Spinal cord (tissue), 10 donors: ENCODE data around the gene PGA3. TPM values are rescaled to one million over a fixed set of nuclear protein-coding genes. Genes with fewer than 3 reads are reported as not detected.
"Not testable (repeated sequence)": the region's sequence is repeated elsewhere in the genome, so short reads cannot be mapped to it uniquely, and the experiment has no call there.

Source experiments
- DNase-seq, 6 donors: peaks; one replicate each; pipeline versions ENCODE4 v3.0.0 to v3.0.0-alpha.2; 2013 to 2015; ENCODE audit warnings: low spot score in 6 of 6, low read depth in 4 of 6
- H3K27ac ChIP-seq: one replicate; pipeline ENCODE4 v1.5.1; 2013; ENCODE audit warnings: low read depth, low read length, control low read depth
- H3K27me3 ChIP-seq: one replicate; pipeline ENCODE4 v1.6.1; 2013; ENCODE audit warnings: low read length; ENCODE audit not compliant: control insufficient read depth, insufficient read depth
- H3K36me3 ChIP-seq: one replicate; pipeline ENCODE4 v1.6.1; 2013; ENCODE audit warnings: low read length; ENCODE audit not compliant: control insufficient read depth, insufficient read depth
- H3K4me1 ChIP-seq: one replicate; pipeline ENCODE4 v1.6.1; 2013; ENCODE audit warnings: low read length; ENCODE audit not compliant: control insufficient read depth, insufficient read depth
- H3K4me3 ChIP-seq: one replicate; pipeline ENCODE4 v1.5.1; 2013; ENCODE audit warnings: low read depth, low read length, control low read depth
- H3K9me3 ChIP-seq: one replicate; pipeline ENCODE4 v1.6.1; 2013; ENCODE audit warnings: low read length; ENCODE audit not compliant: control insufficient read depth, insufficient read depth
- WGBS: methylation state at CpG from one replicate; pipeline ENCODE4 v1.1.5; 2013; ENCODE audit warnings: missing lambda C conversion rate; ENCODE audit not compliant: insufficient coverage; 5-methylcytosine and 5-hydroxymethylcytosine counted together
- polyA plus RNA-seq, 2 donors: library from polyadenylated mRNA; unstranded; fragments of 120-200 nt; gene quantifications; one replicate each; pipeline ENCODE4 v1.2.1, GENCODE V29; 2013; ENCODE audit not compliant: insufficient read length in 2 of 2
- total RNA-seq, 2 donors: library from RNA; depleted of rRNA in 1 of 2; stranded (reverse); fragments of 120-200 nt in 1 of 2; fragments of >200 nt in 1 of 2; gene quantifications; one replicate each; pipeline versions ENCODE4 v1.2.3 to v1.2.4, GENCODE V29; 2013 to 2014
- donor health status: healthy.

The PGA3 gene
- total and polyA plus RNA-seq, 4 donors = 0.17 to 0.66 (median 0.40) TPM

- H3K4me1 ChIP-seq = no peaks in the 10 kb centered on the region
- no peaks in the 10 kb centered on the region for H3K36me3 ChIP-seq
- no peaks in the 10 kb centered on the region for H3K9me3 ChIP-seq
- no peak overlapping the region for H3K4me3 ChIP-seq
- no peaks in the 10 kb centered on the region for H3K27me3 ChIP-seq
- DNase-seq = no peak
- 93% methylated on average over 2 of the region's 4 CpGs for WGBS
- H3K27ac ChIP-seq = no peak overlapping the region
Observed at GRCh38 chr11:61198948-61199523, 4.3 kb upstream of the PGA3 start.

DNA sequence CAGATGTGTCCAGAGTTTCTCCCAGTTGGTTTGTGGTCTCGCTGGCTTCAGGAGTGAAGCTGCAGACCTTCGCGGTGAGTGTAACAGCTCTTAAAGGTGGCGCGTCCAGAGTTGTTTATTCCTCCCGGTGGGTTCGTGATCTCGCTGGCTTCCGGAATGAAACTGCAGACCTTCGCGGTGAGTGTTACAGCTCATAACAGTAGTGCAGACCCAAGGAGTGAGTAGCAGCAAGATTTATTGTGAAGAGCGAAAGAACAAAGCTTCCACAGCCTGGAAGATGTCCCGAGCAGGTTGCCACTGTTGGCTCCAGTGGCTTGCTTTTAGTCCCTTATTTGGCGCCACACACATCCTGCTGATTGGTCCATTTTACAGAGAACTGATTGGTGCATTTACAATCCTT is 1.8 kb upstream of the PGA3 start:
- Histone ChIP-seq H3K4me1 (no peaks in the 10 kb centered on the region), H3K9me3 (no peaks in the 10 kb centered on the region), H3K27me3 (no peaks in the 10 kb centered on the region), H3K27ac (no peak overlapping the region), H3K36me3 (no peaks in the 10 kb centered on the region), H3K4me3 (no peak overlapping the region)
- 95% methylated on average over 14 of the region's 14 CpGs for WGBS
- DNase-seq = no peak

GRCh38 chr11:61203873-61204272 is 558 bp downstream of the PGA3 start:
- not testable (repeated sequence) for H3K36me3 ChIP-seq

DNA sequence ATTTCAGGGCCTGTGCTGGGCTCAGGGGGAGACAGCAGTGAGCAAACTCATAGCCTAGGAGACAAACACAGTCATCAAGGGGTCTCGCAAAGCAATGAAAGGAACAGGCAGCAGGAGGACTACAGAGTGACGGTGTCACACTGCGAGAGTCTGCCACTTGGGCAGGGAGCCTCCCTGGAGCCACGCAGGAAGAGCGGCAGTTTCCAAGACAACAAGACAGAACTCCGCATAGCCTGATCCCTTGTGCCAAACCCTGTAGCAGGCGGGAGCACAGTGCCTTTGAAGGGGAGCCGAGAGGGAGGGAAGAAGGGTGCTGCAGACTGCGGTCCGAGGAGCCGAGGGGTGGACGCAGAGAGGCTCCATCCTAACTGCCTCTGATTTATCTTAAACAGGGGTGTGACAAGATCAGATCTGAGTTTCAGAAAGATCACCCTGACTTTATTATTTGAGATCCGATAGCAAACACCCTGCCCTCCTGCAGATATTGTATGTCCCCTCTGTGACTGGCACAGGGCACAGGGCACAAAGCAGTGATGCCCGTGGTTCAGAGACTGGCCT is 1.3 kb downstream of the PGA3 start:
- H3K4me3 ChIP-seq, H3K27me3 ChIP-seq, H3K36me3 ChIP-seq, H3K9me3 ChIP-seq, H3K4me1 ChIP-seq, H3K27ac ChIP-seq: not testable (repeated sequence)
- 42% methylated on average over 11 of the region's 14 CpGs for WGBS
- DNase-seq = peak in 4 of 6 donors; percentile 1 to 75 (median 41)

More at GRCh38 chr11:61203873-61204272, 558 bp downstream of the PGA3 start:
- WGBS = no CpG with 5 or more reads among the region's 5 CpGs
- H3K4me1 ChIP-seq, DNase-seq, H3K27ac ChIP-seq, H3K27me3 ChIP-seq, H3K4me3 ChIP-seq, H3K9me3 ChIP-seq: not testable (repeated sequence)

DNA sequence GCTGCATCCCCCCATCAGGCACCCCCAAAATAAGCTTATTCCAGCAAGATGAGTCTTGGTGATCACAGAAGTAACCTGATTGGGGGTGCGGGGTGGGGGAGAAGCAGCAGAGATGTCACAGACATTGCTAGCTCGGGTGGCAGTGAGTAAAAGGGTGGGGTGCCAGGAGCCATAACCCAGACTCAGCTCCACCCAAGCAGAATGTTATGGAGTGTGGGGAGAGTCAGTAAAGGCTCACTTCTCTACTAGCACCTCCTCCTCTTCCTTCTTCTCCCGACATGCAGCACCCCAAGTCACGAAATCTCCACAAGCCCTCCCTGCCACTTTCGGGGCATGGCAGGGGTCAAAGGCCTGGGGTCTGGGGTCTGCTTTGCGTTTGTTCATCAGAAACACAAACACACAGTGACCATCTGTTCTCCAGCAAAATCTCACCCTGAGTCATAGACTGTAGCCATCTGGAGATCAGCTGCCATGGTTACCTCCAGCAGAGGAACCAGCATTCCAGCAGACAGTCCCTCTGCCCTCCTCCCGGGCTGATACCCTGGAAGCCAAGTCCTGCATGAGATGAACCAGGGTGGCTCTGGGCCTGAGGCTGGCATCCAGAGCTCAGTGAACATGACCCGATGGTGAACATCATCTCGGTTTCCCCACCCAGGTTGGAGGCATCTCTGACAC is 4.5 kb downstream of the PGA3 start:
- DNase-seq, H3K9me3 ChIP-seq, H3K4me3 ChIP-seq, H3K36me3 ChIP-seq, H3K27me3 ChIP-seq, H3K27ac ChIP-seq, H3K4me1 ChIP-seq: not testable (repeated sequence)
- no CpG with 5 or more reads among the region's 9 CpGs for WGBS

DNA sequence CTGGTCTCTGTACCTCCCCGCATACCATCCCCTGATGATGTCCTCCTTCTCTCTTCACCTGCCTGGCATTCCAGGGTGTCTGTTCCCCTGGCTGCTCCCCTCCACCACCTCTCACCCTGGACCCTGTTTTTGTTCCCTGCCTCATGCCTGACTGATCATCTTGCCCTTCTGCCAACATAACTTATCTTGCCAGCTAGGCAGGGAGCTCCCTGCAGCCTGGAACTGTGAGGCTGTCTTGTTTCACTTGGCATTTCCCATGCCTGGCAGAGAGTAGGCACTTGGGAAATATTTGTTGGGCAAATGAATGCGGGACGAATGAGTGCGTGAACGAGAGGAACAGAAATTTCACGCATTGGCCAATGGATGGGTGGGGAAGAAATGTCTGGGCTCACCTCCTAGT is 7.3 kb downstream of the PGA3 start:
- DNase-seq, H3K4me3 ChIP-seq, H3K9me3 ChIP-seq, H3K27me3 ChIP-seq, H3K4me1 ChIP-seq, H3K36me3 ChIP-seq, H3K27ac ChIP-seq: not testable (repeated sequence)
- no CpG with 5 or more reads among the region's 6 CpGs for WGBS

- not testable (repeated sequence) for H3K27me3 ChIP-seq, H3K9me3 ChIP-seq, H3K27ac ChIP-seq, H3K4me1 ChIP-seq, H3K4me3 ChIP-seq, H3K36me3 ChIP-seq
- WGBS = no CpG with 5 or more reads among the region's 10 CpGs
- DNase-seq = peak in 1 of 6 donors; percentile 19
Observed at GRCh38 chr11:61211327-61211952, 8.1 kb downstream of the PGA3 start.

GRCh38 chr11:61212202-61212601 is 8.9 kb downstream of the PGA3 start:
- not testable (repeated sequence) for DNase-seq, H3K27ac ChIP-seq, H3K4me1 ChIP-seq, H3K27me3 ChIP-seq, H3K4me3 ChIP-seq, H3K36me3 ChIP-seq, H3K9me3 ChIP-seq
- WGBS = no CpG with 5 or more reads among the region's 15 CpGs

DNA sequence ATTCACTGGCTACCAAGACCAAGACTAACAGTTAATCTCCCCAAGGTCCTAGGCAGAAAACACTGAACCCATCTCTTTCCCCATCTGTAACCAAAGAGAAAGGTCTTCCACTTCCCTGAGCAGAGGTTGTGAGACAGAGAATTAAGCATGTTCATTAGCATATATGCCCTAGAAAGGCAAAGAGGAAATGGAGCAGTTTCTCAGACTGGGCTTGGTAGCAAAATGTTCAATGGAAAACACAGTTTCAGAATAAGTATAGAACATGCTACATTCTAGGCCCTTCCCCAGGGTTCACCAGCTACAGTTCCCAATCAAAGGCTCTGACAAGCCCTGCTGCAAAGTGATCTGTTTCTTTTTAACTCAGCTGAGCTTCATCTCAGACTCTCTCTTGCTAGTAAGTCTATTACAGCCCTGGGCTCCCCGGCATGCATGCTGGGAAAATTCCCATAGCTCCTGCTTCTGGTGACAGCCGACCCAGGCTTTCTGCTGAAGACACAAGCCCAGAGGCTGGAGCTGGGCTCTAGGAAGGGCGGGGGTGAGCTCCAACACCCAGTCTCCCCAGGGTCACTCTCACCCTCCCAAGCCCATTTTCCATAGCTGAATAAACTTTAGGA is 10.5 kb downstream of the PGA3 start:
- not testable (repeated sequence) for H3K4me1 ChIP-seq, H3K4me3 ChIP-seq, H3K27ac ChIP-seq, H3K27me3 ChIP-seq, H3K36me3 ChIP-seq, H3K9me3 ChIP-seq, DNase-seq
- no CpG with 5 or more reads among the region's 3 CpGs for WGBS
